VCaP (cell line): Measurements from ENCODE around the gene HNRNPA2B1.

ENCODE experiments used
- H3K27ac ChIP-seq: fragments of 450-650 bp; 2 replicates; pipeline ENCODE4 v1.5.1; 2017
- TF ChIP-seq, protein P1 (sequence below): fragments of 450-650 bp; conservative IDR thresholded peaks from 2 replicates; pipeline ENCODE4 v1.5.1; 2017; ENCODE audit warnings: mild to moderate bottlenecking, moderate library complexity

The HNRNPA2B1 gene

DNA sequence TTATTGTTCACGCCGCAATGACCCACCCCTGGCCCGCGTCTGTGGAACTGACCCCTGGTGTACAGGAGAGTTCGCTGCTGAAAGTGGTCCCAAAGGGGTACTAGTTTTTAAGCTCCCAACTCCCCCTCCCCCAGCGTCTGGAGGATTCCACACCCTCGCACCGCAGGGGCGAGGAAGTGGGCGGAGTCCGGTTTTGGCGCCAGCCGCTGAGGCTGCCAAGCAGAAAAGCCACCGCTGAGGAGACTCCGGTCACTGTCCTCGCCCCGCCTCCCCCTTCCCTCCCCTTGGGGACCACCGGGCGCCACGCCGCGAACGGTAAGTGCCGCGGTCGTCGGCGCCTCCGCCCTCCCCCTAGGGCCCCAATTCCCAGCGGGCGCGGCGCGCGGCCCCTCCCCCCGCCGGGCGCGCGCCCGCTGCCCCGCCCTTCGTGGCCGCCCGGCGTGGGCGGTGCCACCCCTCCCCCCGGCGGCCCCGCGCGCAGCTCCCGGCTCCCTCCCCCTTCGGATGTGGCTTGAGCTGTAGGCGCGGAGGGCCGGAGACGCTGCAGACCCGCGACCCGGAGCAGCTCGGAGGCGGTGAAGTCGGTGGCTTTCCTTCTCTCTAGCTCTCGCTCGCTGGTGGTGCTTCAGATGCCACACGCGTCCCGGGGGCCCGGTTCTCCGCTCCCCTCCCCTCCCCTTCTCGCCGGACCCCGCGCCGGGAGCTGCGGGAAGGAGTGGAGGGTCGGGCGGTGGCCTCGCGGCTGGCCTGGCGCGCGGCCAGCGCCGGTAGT, 887 bp upstream of the HNRNPA2B1 start, which contains the start of gene CBX3:
TSS of gene CBX3 (plus strand) at position 499 of the 772 bp plus-strand sequence. CDS start 1,254 bp downstream, outside the sequence.
- peak within 1 kb of the TSS; percentile 99 for H3K27ac ChIP-seq
- TF ChIP-seq, protein P1, sequence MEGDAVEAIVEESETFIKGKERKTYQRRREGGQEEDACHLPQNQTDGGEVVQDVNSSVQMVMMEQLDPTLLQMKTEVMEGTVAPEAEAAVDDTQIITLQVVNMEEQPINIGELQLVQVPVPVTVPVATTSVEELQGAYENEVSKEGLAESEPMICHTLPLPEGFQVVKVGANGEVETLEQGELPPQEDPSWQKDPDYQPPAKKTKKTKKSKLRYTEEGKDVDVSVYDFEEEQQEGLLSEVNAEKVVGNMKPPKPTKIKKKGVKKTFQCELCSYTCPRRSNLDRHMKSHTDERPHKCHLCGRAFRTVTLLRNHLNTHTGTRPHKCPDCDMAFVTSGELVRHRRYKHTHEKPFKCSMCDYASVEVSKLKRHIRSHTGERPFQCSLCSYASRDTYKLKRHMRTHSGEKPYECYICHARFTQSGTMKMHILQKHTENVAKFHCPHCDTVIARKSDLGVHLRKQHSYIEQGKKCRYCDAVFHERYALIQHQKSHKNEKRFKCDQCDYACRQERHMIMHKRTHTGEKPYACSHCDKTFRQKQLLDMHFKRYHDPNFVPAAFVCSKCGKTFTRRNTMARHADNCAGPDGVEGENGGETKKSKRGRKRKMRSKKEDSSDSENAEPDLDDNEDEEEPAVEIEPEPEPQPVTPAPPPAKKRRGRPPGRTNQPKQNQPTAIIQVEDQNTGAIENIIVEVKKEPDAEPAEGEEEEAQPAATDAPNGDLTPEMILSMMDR = no peak

DNA sequence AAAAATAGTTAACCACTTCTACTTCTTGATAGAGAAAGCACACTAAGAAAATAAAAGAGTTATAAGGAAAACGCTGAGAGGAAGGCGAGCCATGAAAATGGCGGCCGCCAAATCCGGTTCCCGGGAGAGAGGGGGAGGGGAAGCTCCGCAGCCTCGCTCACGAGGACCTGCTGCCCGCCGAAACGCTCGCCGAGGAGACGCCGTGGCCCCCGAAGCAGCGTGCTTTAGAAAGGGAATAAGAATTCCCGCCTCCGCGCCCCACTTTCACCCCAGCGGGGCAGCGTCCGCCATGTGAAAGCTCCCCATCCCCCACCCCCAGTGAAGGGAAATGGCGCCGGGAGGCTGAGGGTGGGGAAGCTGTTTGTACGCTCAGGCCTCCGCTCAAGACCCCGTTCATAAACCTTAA, 505 bp downstream of the HNRNPA2B1 start:
- H3K27ac ChIP-seq = peak overlapping the region; percentile 99
- TF ChIP-seq, protein P1 = no peak

DNA sequence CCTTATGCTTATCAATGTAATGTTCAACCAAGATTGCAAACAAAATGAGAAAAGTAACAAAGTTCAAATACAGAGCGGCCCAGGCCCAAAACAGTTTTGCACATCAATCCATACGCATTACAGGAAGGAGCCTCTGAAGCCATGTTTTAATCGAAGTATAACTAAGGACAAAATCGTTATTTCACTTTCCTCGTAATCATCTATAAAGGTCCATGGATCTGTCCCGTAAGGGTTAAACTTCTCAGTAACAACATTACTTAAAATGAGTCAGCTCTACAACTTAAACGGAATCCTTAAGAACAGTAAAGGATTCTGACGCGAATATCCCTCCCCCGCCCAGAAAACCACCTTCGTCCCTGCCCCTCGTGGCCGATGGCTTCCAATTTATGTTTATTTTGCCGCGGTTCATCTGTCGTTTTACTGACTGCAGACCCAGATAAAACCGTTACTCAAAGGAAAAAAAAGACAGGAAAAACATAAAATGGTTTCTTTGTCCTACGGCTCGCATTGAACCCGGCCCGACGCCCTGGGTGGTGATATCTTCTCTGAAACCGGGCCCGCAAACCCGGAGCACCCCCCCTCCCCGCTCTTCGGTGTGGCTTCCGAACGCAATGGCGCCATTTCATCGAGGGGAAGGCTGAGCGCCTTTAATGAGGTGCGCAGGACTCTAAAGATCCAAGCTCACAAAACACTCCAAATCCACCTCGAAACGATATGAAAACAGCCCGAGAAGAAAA, 1.1 kb downstream of the HNRNPA2B1 start:
- TF ChIP-seq, protein P1 = no peak
- peak overlapping the region; percentile 99 for H3K27ac ChIP-seq

DNA sequence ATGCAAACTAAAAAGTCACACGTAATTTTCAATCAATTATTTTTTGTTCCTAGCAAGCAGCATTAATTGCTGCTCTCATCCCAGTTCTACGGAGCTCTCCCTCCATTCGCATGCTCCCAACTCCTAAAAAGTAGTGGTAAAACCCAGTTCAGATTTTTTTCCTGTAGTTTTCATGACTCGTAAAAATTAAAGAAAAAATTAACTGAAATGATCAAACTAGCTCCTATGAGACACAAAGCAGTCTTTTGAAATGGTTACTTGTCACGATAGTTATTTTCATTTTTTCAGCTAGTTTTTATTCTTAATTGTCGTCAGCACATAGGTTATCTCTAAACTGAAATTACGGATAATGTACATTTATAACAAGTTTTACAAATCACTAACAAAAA, 1.8 kb downstream of the HNRNPA2B1 start:
- TF ChIP-seq, protein P1 = no peak
- H3K27ac ChIP-seq = peak overlapping the region; percentile 99

DNA sequence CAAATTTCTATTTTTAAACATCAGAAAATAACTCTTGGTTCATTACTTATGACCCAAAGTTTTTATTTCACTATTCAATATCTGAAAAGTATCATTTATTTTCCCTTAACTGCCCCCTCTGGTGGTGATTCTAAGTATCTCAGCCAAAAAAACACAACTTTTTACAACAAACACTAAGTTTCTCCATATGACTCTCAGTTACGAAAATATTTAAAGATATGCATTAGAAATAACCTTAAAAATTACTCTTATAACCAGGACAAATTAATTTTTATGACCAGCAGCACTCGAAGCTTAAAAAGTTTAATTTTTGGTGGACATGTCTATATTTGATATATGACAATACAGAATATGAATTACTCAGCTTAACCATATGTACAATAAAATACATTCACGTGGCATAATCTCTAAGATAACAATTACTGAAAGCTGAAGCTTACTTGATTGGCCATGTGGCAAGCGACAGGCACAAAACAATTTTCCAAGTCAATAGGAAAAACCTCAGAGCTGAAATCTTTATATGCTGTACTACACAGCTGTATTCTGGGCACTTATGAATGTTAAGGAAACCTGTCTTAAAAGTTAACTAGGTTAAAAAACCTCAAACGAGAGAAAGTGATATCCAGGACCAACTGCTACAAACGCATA, 2.3 kb downstream of the HNRNPA2B1 start:
- TF ChIP-seq, protein P1 = peak; percentile 78
- H3K27ac ChIP-seq = peak overlapping the region; percentile 99

DNA sequence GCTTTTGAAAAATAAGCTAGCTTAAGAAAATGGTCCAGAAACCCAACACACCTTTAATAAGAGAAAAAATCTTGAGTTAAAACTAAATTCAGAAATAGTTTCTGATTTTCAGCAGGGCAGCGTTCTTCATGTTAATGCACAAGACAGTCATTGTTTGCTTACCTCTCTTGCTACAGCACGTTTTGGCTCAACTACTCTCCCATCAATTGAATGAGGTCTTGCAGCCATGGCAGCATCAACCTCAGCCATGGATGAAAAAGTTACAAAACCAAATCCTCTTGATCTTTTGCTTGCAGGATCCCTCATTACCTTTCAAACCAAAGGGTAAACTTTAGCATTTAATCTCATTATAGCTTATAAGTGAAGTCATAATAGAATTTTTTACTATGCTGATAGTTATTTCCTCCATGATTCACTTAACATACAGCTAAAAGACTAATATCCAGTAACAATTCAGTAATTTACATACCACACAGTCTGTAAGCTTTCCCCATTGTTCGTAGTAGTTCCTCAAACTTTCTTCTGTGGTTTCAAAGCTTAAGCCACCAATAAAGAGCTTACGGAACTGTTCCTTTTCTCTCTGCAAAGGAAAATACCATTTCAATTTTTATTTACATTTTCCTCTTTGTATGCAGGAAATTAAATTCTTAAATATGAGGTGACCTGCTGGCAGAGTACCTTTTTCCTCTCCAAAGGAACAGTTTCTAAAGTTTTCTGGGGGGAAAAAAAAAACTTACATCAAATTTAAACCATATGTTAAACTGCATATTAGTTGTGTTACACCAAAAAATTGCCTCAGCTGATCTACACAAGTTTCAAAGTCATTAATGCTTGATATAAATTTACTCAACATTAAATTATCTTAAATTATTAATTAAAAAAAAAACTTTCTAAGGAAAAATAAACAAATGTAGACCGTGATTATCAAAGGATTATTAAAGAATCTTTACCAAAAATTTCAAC, 3.1 kb downstream of the HNRNPA2B1 start:
- TF ChIP-seq, protein P1 = no peak
- peak overlapping the region; percentile 99; the same call in 1 of the 2 replicates for H3K27ac ChIP-seq
